ENCODE results near the gene CDK3.

DNA sequence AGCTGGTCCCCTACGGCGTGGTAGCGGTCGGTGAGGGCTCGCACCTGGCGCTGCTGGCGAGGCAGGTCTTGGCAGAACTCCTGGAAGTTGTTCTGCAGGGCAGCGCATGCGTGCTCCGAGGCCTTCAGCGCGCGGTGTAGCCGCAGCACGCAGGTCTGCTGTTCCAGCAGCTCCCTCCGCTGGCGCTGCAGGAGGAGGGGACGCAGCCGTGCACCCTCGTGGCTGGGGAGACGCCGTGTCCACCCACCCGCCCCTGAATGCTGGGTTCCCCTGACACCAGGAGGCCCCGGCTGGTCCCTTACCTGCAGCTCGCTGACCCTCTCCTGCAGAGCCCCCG lies 14.2 kb downstream of the CDK3 start:
- TF ChIP-seq, protein P1, sequence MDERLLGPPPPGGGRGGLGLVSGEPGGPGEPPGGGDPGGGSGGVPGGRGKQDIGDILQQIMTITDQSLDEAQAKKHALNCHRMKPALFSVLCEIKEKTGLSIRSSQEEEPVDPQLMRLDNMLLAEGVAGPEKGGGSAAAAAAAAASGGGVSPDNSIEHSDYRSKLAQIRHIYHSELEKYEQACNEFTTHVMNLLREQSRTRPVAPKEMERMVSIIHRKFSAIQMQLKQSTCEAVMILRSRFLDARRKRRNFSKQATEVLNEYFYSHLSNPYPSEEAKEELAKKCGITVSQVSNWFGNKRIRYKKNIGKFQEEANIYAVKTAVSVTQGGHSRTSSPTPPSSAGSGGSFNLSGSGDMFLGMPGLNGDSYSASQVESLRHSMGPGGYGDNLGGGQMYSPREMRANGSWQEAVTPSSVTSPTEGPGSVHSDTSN (CRISPR knock-in tag; IDR thresholded peaks at IDR 0.05; ENCODE audit: low read depth) = no peak
- TF ChIP-seq, protein P1 (tag; conservative IDR thresholded peaks at IDR 0.05; ENCODE audit: low read depth) = no peak
- TF ChIP-seq ZBTB33 (CRISPR knock-in tag; IDR thresholded peaks at IDR 0.05) (no peak), SRF (CRISPR knock-in tag; IDR thresholded peaks at IDR 0.05) (no peak), CTCF (IDR thresholded peaks at IDR 0.05 in 2 of 3, conservative IDR thresholded peaks at IDR 0.05 in 1 of 3; ENCODE audit: insufficient read depth in 2 of 3, low read depth in 1 of 3, low read length in 3 of 3) (peak in 2 of 3 experiments; percentile 5 to 13; a peak in 2 of 6 replicates)
- TF ChIP-seq, protein P2, sequence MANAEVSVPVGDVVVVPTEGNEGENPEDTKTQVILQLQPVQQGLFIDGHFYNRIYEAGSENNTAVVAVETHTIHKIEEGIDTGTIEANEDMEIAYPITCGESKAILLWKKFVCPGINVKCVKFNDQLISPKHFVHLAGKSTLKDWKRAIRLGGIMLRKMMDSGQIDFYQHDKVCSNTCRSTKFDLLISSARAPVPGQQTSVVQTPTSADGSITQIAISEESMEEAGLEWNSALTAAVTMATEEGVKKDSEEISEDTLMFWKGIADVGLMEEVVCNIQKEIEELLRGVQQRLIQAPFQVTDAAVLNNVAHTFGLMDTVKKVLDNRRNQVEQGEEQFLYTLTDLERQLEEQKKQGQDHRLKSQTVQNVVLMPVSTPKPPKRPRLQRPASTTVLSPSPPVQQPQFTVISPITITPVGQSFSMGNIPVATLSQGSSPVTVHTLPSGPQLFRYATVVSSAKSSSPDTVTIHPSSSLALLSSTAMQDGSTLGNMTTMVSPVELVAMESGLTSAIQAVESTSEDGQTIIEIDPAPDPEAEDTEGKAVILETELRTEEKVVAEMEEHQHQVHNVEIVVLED (CRISPR knock-in tag; IDR thresholded peaks at IDR 0.05) = no peak
- TF ChIP-seq, protein P3, sequence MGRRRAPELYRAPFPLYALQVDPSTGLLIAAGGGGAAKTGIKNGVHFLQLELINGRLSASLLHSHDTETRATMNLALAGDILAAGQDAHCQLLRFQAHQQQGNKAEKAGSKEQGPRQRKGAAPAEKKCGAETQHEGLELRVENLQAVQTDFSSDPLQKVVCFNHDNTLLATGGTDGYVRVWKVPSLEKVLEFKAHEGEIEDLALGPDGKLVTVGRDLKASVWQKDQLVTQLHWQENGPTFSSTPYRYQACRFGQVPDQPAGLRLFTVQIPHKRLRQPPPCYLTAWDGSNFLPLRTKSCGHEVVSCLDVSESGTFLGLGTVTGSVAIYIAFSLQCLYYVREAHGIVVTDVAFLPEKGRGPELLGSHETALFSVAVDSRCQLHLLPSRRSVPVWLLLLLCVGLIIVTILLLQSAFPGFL (CRISPR knock-in tag; IDR thresholded peaks at IDR 0.05) = no peak

All from K562 (cell line).